ENCODE data around the gene HERPUD1.

HERPUD1 gene

DNA sequence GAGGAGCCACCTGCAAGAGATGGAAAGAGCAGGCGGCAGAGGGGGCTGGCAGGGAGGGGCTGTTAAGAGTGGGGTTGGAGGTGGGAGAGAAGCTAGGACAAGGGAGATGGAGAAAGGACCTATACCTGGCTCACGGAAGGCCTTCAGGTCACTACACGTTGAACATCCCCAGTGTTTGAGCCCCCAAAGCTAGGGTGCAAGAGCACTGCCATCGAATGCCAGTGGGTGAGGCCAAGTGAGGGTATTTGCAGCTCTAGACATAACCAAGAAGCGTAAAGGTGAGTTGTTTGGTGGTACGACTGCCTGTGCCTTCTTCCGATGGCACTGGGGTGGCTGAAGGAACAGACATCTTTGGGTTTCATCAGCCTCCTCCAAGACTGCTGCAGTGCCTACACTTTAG, 17.0 kb upstream of the HERPUD1 start:
- Histone ChIP-seq H3K27me3 (no peaks in the 10 kb centered on the region), H3K36me3 (no peaks in the 10 kb centered on the region), H3K4me3 (ENCODE audit: low read depth, low read length) (no peak overlapping the region), H3K9me3 (no peaks in the 10 kb centered on the region), H3K4me1 (0 out of 2 replicates have a peak, but pooled peaks cover 3% of the 10 kb centered on the region)
- TF ChIP-seq CTCF (IDR thresholded peaks at IDR 0.05; ENCODE audit: low read depth, low read length): no peak
- no peak for DNase-seq

DNA sequence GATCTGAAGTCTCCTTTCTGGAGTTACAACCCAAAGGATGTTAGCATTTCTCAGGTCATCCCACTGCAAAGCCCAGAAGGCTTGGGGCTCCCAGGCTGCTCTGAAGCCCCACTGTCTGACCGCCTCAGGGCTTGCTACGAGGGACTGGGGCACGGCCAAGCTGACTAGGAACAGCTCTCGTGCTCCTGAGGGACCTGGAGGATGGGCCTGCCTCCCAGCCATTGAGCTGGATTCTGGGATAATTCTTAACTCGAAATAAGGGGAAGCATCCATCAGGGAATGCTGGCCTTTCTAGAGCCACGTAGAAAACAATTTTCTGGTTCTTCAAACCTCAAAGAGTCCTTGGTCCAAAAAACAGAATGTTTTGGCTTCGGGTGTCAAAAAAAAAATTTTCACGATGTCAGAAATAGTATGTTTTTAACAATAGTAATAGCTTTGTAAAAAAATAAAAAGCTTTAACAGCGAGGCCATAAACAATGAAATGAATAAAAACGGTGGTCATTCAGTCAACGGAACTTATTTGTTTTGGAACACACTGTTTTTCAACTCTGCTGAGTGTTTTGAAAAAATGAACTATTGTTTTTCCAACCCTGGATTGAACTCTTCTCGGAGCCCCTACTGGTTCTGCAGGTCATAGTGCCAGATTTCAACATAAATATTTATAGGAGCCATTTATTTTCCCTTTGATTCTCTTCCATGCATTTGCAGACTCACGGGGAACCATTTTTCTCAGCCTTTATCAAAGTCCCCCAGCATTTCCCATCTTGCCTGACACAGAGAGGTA, 16.4 kb upstream of the HERPUD1 start:
- Histone ChIP-seq H3K4me1 (0 out of 2 replicates have a peak, but pooled peaks cover 3% of the 10 kb centered on the region), H3K4me3 (ENCODE audit: low read depth, low read length) (no peak overlapping the region), H3K27me3 (no peaks in the 10 kb centered on the region), H3K36me3 (no peaks in the 10 kb centered on the region), H3K9me3 (no peaks in the 10 kb centered on the region)
- DNase-seq: no peak
- no peak for TF ChIP-seq CTCF (IDR thresholded peaks at IDR 0.05; ENCODE audit: low read depth, low read length)

- Histone ChIP-seq H3K4me3 (ENCODE audit: low read depth, low read length) (no peak overlapping the region), H3K36me3 (no peaks in the 10 kb centered on the region), H3K27me3 (no peaks in the 10 kb centered on the region), H3K9me3 (no peaks in the 10 kb centered on the region), H3K4me1 (no peaks in the 10 kb centered on the region)
- no peak for TF ChIP-seq CTCF (IDR thresholded peaks at IDR 0.05; ENCODE audit: low read depth, low read length)
- DNase-seq: no peak
These were observed 15.2 kb upstream of the HERPUD1 start for GRCh38 chr16:56916571-56917403.

GRCh38 chr16:56918467-56919012, 13.4 kb upstream of the HERPUD1 start:
- no peaks in the 10 kb centered on the region for H3K4me1 ChIP-seq
- no peaks in the 10 kb centered on the region for H3K36me3 ChIP-seq
- no peaks in the 10 kb centered on the region for H3K27me3 ChIP-seq
- no peak overlapping the region for H3K4me3 ChIP-seq (ENCODE audit: low read depth, low read length)
- DNase-seq: no peak
- no peaks in the 10 kb centered on the region for H3K9me3 ChIP-seq
- TF ChIP-seq CTCF (IDR thresholded peaks at IDR 0.05; ENCODE audit: low read depth, low read length): no peak

GRCh38 chr16:56919099-56919800, 12.7 kb upstream of the HERPUD1 start:
- Histone ChIP-seq H3K9me3 (no peaks in the 10 kb centered on the region), H3K4me3 (ENCODE audit: low read depth, low read length) (no peak overlapping the region), H3K36me3 (no peaks in the 10 kb centered on the region), H3K4me1 (no peaks in the 10 kb centered on the region), H3K27me3 (no peaks in the 10 kb centered on the region)
- DNase-seq: no peak
- no peak for TF ChIP-seq CTCF (IDR thresholded peaks at IDR 0.05; ENCODE audit: low read depth, low read length)
